ENCODE results near the gene ANKRA2.
"Not testable (repeated sequence)": the region's sequence is repeated elsewhere in the genome, so short reads cannot be mapped to it uniquely, and the experiment has no call there.

Gene ANKRA2

DNA sequence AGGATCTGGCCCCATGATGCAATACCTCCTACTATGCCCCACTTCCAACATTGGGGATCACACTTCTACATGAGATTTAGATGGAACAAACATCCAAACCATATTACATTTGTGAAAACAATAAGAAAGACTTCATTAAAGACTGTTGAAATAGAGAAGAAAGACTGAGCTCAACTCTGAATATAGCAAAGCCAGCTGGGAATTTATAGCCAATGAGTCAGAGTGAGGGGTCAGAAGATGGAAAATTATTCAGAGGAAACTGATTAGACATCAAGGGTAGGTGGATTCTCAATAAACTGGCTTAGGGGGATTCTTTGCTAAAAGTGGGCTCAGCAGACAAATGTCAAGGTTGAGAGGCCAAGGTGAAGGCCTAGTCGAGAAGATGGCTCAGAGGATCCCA lies 41.6 kb downstream of the ANKRA2 start:
- DNase-seq, result no peak
- Histone ChIP-seq H3K36me3 (ENCODE audit: control insufficient read depth in 4 of 4, insufficient read depth in 4 of 4, low read length in 3 of 4) (no peaks in the 10 kb centered on the region), H3K4me3 (ENCODE audit: control insufficient read depth in 1 of 7, extremely low read depth in 1 of 7, insufficient read depth in 4 of 7, low read depth in 2 of 7, low read length in 6 of 7) (no peak overlapping the region), H3K9me3 (ENCODE audit: control extremely low read depth in 1 of 5, control insufficient read depth in 4 of 5, insufficient read depth in 2 of 5, low read depth in 1 of 5, low read length in 4 of 5) (no peaks in the 10 kb centered on the region), H3K27me3 (replicated peaks in 2 of 5; ENCODE audit: control insufficient read depth in 4 of 5, insufficient read depth in 5 of 5, low read length in 4 of 5) (peaks cover 0 to 2% (median 0%) of the 10 kb centered on the region in 5 experiments), H3K27ac (ENCODE audit: insufficient read depth in 1 of 2, low read depth in 1 of 2, low read length in 2 of 2, poor library complexity in 1 of 2, severe bottlenecking in 2 of 2) (no peak overlapping the region), H3K4me1 (ENCODE audit: control extremely low read depth in 1 of 4, control insufficient read depth in 4 of 4, insufficient read depth in 4 of 4, low read length in 3 of 4) (peaks cover 0 to 2% (median 0%) of the 10 kb centered on the region in 4 experiments)
- POLR2A ChIA-PET, result no interaction called here
- CTCF ChIA-PET, result interaction anchor here (1.4 to 5.2 kb wide), 2 partner anchors 13 to 17 kb away, joined by 5 to 55 read pairs; no protein-coding TSS in a partner anchor
- 100% methylated on average over 1 of the region's 1 CpG for WGBS (ENCODE audit: insufficient coverage)

DNA sequence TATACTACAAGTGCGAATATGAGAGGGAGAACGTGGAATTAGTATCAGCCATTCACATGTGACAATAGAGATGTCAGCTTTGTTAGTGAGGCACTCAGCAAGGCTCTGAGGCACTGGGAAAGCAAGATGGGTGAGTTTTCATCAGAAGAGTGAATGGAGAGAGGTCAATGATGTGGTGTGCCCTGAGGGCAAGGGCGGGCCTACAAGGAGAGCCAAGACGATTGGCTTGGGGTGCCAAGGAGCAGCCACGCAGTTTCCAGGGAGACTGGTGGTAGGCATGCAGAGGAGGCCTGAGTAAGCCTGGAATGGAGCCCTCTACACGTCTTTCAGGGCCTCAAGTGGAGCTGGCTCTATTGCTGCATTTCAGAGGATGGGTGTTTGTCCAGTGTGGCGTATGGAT lies 42.5 kb downstream of the ANKRA2 start:
- Histone ChIP-seq H3K27ac (ENCODE audit: insufficient read depth in 1 of 2, low read depth in 1 of 2, low read length in 2 of 2, poor library complexity in 1 of 2, severe bottlenecking in 2 of 2) (no peak overlapping the region), H3K4me1 (ENCODE audit: control extremely low read depth in 1 of 4, control insufficient read depth in 4 of 4, insufficient read depth in 4 of 4, low read length in 3 of 4) (peaks cover 0 to 2% (median 0%) of the 10 kb centered on the region in 4 experiments), H3K9me3 (ENCODE audit: control extremely low read depth in 1 of 5, control insufficient read depth in 4 of 5, insufficient read depth in 2 of 5, low read depth in 1 of 5, low read length in 4 of 5) (no peaks in the 10 kb centered on the region), H3K36me3 (ENCODE audit: control insufficient read depth in 4 of 4, insufficient read depth in 4 of 4, low read length in 3 of 4) (no peaks in the 10 kb centered on the region), H3K27me3 (replicated peaks in 2 of 5; ENCODE audit: control insufficient read depth in 4 of 5, insufficient read depth in 5 of 5, low read length in 4 of 5) (peaks cover 0 to 2% (median 0%) of the 10 kb centered on the region in 5 experiments), H3K4me3 (ENCODE audit: control insufficient read depth in 1 of 7, extremely low read depth in 1 of 7, insufficient read depth in 4 of 7, low read depth in 2 of 7, low read length in 6 of 7) (no peak overlapping the region)
- CTCF ChIA-PET, result interaction anchor here (1.4 to 5.2 kb wide), 2 partner anchors 14 to 16 kb away, joined by 5 to 55 read pairs; no protein-coding TSS in a partner anchor
- POLR2A ChIA-PET, result no interaction called here
- 83% methylated on average over 7 of the region's 7 CpGs for WGBS (ENCODE audit: insufficient coverage)
- DNase-seq, result no peak

DNA sequence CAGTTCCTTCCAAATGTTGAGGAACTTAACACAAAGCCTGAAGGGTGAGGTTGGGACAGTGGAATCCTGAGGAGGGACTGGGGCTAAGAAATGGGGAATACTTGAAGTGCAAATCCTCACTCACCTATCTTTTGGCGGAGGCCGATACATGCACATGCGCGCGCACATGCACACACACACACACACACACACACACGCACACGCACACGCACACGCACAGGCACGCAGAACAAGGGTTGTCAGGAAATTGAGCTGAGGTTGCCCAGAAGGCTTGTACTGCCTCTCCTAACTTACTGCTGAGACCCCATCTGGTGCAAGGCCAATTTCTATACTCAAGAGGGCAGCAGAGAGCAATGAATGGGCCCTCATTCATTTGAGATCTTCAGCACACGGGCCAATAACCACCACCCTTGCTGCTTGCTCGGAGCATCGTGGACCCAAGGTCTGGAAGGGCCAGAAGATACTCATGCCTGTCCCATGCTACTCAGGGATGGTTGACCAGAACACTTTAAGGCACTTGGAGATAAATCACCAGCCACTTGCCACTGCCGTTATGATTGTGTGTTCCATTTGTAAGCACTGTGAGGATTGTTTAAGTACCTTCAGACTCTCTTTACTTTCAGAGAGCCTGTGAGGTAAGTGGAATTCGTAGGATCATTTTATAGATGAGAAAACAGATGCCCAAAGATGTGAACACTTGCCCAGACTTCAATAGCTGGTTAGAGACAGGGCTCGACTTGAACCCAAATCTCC lies 45.7 kb downstream of the ANKRA2 start:
- Histone ChIP-seq H3K4me3 (ENCODE audit: control insufficient read depth in 1 of 7, extremely low read depth in 1 of 7, insufficient read depth in 4 of 7, low read depth in 2 of 7, low read length in 6 of 7) (peak overlapping the region in 2 of 7 experiments; percentile 29 to 37), H3K27me3 (replicated peaks in 2 of 5; ENCODE audit: control insufficient read depth in 4 of 5, insufficient read depth in 5 of 5, low read length in 4 of 5) (no peaks in the 10 kb centered on the region), H3K4me1 (ENCODE audit: control extremely low read depth in 1 of 4, control insufficient read depth in 4 of 4, insufficient read depth in 4 of 4, low read length in 3 of 4) (peaks cover 0 to 2% (median 0%) of the 10 kb centered on the region in 4 experiments), H3K36me3 (ENCODE audit: control insufficient read depth in 4 of 4, insufficient read depth in 4 of 4, low read length in 3 of 4) (no peaks in the 10 kb centered on the region), H3K27ac (ENCODE audit: insufficient read depth in 1 of 2, low read depth in 1 of 2, low read length in 2 of 2, poor library complexity in 1 of 2, severe bottlenecking in 2 of 2) (no peak overlapping the region), H3K9me3 (ENCODE audit: control extremely low read depth in 1 of 5, control insufficient read depth in 4 of 5, insufficient read depth in 2 of 5, low read depth in 1 of 5, low read length in 4 of 5) (no peaks in the 10 kb centered on the region)
- POLR2A ChIA-PET, result no interaction called here
- peak; percentile 78 to 89 (median 85) for DNase-seq
- WGBS (ENCODE audit: insufficient coverage), result 41% methylated on average over 6 of the region's 16 CpGs
- CTCF ChIA-PET, result interaction anchor here (1.0 to 5.2 kb wide), 5 partner anchors 11 to 78 kb away, joined by 3 to 55 read pairs (median 5); no protein-coding TSS in a partner anchor

DNA sequence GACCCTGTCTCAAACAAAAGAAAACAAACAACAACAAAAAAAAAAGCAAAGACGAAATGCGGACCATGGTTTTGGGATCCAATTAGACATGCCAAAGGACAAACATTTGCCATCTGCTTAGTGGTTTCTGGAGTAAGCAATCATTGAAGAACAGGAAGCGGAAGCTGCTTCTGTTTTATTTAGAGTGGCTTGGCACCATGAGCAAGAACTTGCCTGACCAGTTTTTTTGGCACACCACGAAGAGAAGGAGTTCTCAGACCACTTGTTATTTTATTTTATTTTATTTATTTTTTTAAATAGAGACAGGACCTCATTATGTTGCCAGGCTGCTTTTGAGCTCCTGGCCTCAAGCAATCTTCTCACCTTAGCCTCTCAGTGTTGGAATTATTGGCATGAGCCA lies 50.2 kb downstream of the ANKRA2 start:
- CTCF ChIA-PET, result interaction anchor here (1.1 to 1.2 kb wide), 3 partner anchors 21 to 157 kb away, joined by 3 to 6 read pairs (median 3); no protein-coding TSS in a partner anchor
- H3K27ac ChIP-seq (ENCODE audit: insufficient read depth in 1 of 2, low read depth in 1 of 2, low read length in 2 of 2, poor library complexity in 1 of 2, severe bottlenecking in 2 of 2), result no peak overlapping the region

DNA sequence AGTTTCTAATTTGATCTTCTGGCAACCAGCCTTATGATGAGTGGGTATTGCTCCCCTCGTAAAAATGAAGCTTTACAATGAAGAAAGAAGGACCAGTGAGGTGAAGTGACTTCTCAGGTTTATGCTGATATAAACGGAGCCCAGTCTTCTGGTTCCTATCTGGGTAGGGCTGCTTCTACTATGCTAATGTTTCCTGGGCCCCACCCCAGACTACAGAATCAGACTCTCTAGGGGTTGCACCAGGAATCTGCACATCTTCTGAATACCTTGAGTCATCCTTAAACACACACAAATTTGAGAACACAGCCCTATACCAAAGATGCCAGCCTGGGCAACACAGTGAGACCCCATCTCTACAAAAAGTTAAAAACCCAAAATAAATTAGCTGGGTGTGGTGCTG lies 51.0 kb downstream of the ANKRA2 start:
- Histone ChIP-seq H3K4me1 (ENCODE audit: control extremely low read depth in 1 of 4, control insufficient read depth in 4 of 4, insufficient read depth in 4 of 4, low read length in 3 of 4) (no peaks in the 10 kb centered on the region), H3K27me3 (replicated peaks in 2 of 5; ENCODE audit: control insufficient read depth in 4 of 5, insufficient read depth in 5 of 5, low read length in 4 of 5) (no peaks in the 10 kb centered on the region), H3K4me3 (ENCODE audit: control insufficient read depth in 1 of 7, extremely low read depth in 1 of 7, insufficient read depth in 4 of 7, low read depth in 2 of 7, low read length in 6 of 7) (no peak overlapping the region), H3K9me3 (ENCODE audit: control extremely low read depth in 1 of 5, control insufficient read depth in 4 of 5, insufficient read depth in 2 of 5, low read depth in 1 of 5, low read length in 4 of 5) (no peaks in the 10 kb centered on the region), H3K27ac (ENCODE audit: insufficient read depth in 1 of 2, low read depth in 1 of 2, low read length in 2 of 2, poor library complexity in 1 of 2, severe bottlenecking in 2 of 2) (no peak overlapping the region), H3K36me3 (ENCODE audit: control insufficient read depth in 4 of 4, insufficient read depth in 4 of 4, low read length in 3 of 4) (no peaks in the 10 kb centered on the region)
- DNase-seq, result no peak
- ChIA-PET CTCF (interaction anchor here (2.7 kb wide), 1 partner anchor 22 kb away, joined by 10 read pairs; no protein-coding TSS in a partner anchor), POLR2A (no interaction called here)
- 82% methylated on average over 2 of the region's 2 CpGs for WGBS (ENCODE audit: insufficient coverage)

More for the DNA sequence above, 50.2 kb downstream of the ANKRA2 start:
- H3K27me3 ChIP-seq (replicated peaks in 2 of 5; ENCODE audit: control insufficient read depth in 4 of 5, insufficient read depth in 5 of 5, low read length in 4 of 5), result no peaks in the 10 kb centered on the region
- WGBS (ENCODE audit: insufficient coverage), result 56% methylated on average over 3 of the region's 4 CpGs
- POLR2A ChIA-PET, result no interaction called here
- H3K36me3 ChIP-seq (ENCODE audit: control insufficient read depth in 4 of 4, insufficient read depth in 4 of 4, low read length in 3 of 4), result no peaks in the 10 kb centered on the region
- DNase-seq, result peak in 2 of 3 donors; percentile 40 to 47
- no peaks in the 10 kb centered on the region for H3K9me3 ChIP-seq (ENCODE audit: control extremely low read depth in 1 of 5, control insufficient read depth in 4 of 5, insufficient read depth in 2 of 5, low read depth in 1 of 5, low read length in 4 of 5)
- no peak overlapping the region for H3K4me3 ChIP-seq (ENCODE audit: control insufficient read depth in 1 of 7, extremely low read depth in 1 of 7, insufficient read depth in 4 of 7, low read depth in 2 of 7, low read length in 6 of 7)
- peaks cover 0 to 2% (median 0%) of the 10 kb centered on the region in 4 experiments for H3K4me1 ChIP-seq (ENCODE audit: control extremely low read depth in 1 of 4, control insufficient read depth in 4 of 4, insufficient read depth in 4 of 4, low read length in 3 of 4)

DNA sequence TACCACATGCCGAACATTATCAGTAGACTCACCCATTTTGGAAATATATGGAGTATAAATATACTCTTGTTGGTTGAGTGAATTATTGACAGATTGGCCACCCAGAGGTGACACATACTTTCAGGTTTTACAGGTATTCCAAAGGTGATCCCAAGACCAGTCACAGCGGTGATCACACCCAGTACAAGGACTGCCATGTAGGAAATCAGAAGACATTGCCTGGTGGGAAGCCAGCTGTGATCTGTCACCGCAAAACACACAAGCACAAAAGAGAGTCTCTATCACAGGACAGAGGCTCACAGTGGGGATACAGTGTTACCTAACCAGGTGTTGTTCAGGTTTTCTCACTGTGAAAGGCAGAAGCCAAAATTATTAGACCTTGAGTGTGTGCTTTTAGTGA lies 51.4 kb downstream of the ANKRA2 start:
- CTCF ChIA-PET, result interaction anchor here (2.7 kb wide), 1 partner anchor 23 kb away, joined by 10 read pairs; no protein-coding TSS in a partner anchor

DNA sequence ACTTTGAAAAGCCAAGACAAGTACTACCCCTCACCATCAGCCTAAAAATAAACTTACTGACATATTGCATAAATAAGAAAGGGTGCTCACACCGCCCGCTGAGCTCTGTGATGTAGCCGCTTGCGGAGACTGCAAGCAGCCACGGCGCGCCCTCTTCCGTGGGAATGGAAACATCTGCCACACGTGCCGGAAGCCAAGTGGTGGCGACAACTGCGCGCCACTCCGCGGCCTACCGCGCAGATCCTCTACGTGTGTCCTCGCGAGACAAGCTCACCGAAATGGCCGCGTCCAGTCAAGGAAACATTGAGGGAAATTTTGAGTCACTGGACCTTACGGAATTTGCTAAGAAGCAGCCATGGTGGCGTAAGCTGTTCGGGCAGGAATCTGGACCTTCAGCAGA lies 56.9 kb downstream of the ANKRA2 start:
- H3K4me3 ChIP-seq (ENCODE audit: control insufficient read depth in 1 of 7, extremely low read depth in 1 of 7, insufficient read depth in 4 of 7, low read depth in 2 of 7, low read length in 6 of 7); POLR2A ChIA-PET; H3K9me3 ChIP-seq (ENCODE audit: control extremely low read depth in 1 of 5, control insufficient read depth in 4 of 5, insufficient read depth in 2 of 5, low read depth in 1 of 5, low read length in 4 of 5); H3K27ac ChIP-seq (ENCODE audit: insufficient read depth in 1 of 2, low read depth in 1 of 2, low read length in 2 of 2, poor library complexity in 1 of 2, severe bottlenecking in 2 of 2); DNase-seq; H3K27me3 ChIP-seq (replicated peaks in 2 of 5; ENCODE audit: control insufficient read depth in 4 of 5, insufficient read depth in 5 of 5, low read length in 4 of 5); H3K4me1 ChIP-seq (ENCODE audit: control extremely low read depth in 1 of 4, control insufficient read depth in 4 of 4, insufficient read depth in 4 of 4, low read length in 3 of 4): not testable (repeated sequence)
- 98% methylated on average over 26 of the region's 26 CpGs for WGBS (ENCODE audit: insufficient coverage)
- CTCF ChIA-PET, result interaction anchor here (1.3 to 2.2 kb wide), 3 partner anchors 11 to 57 kb away, joined by 3 to 5 read pairs (median 3); no protein-coding TSS in a partner anchor
- peaks cover 6 to 29% (median 20%) of the 10 kb centered on the region in 4 experiments for H3K36me3 ChIP-seq (ENCODE audit: control insufficient read depth in 4 of 4, insufficient read depth in 4 of 4, low read length in 3 of 4)

More for the DNA sequence above, 51.4 kb downstream of the ANKRA2 start:
- POLR2A ChIA-PET, result no interaction called here
- no peak overlapping the region for H3K4me3 ChIP-seq (ENCODE audit: control insufficient read depth in 1 of 7, extremely low read depth in 1 of 7, insufficient read depth in 4 of 7, low read depth in 2 of 7, low read length in 6 of 7)
- no peak for DNase-seq
- H3K36me3 ChIP-seq (ENCODE audit: control insufficient read depth in 4 of 4, insufficient read depth in 4 of 4, low read length in 3 of 4), result no peaks in the 10 kb centered on the region
- H3K27ac ChIP-seq (ENCODE audit: insufficient read depth in 1 of 2, low read depth in 1 of 2, low read length in 2 of 2, poor library complexity in 1 of 2, severe bottlenecking in 2 of 2), result no peak overlapping the region
- no peaks in the 10 kb centered on the region for H3K27me3 ChIP-seq (replicated peaks in 2 of 5; ENCODE audit: control insufficient read depth in 4 of 5, insufficient read depth in 5 of 5, low read length in 4 of 5)
- WGBS (ENCODE audit: insufficient coverage), result 100% methylated on average over 2 of the region's 3 CpGs
- H3K9me3 ChIP-seq (ENCODE audit: control extremely low read depth in 1 of 5, control insufficient read depth in 4 of 5, insufficient read depth in 2 of 5, low read depth in 1 of 5, low read length in 4 of 5), result no peaks in the 10 kb centered on the region
- H3K4me1 ChIP-seq (ENCODE audit: control extremely low read depth in 1 of 4, control insufficient read depth in 4 of 4, insufficient read depth in 4 of 4, low read length in 3 of 4), result no peaks in the 10 kb centered on the region

Measured in common myeloid progenitor, CD34-positive (primary cell).